Measurements from ENCODE around the gene EGLN3. TPM values are rescaled to one million over a fixed set of nuclear protein-coding genes. Genes with fewer than 3 reads are reported as not detected.

EGLN3 gene
- total and polyA plus RNA-seq, 10 of the 15 experiments (the other 5 are each of a cell fraction or from before 2014, with no cell fraction given) = 0.42 to 8.1 (median 2.0) TPM

GRCh38 chr14:33899723-33900341, 51.0 kb downstream of the EGLN3 start (continued):
- TF ChIP-seq ZBTB4 (CRISPR knock-in tag; IDR thresholded peaks at IDR 0.05) = no peak

- ChIA-PET POLR2A (interaction anchor here (0.5 to 0.6 kb wide), 2 partner anchors 14 to 30 kb away, joined by 3 read pairs; no protein-coding TSS in a partner anchor), SMC1A (ENCODE audit: uncharacterized antibody, unreplicated experiment) (interaction anchor here (0.5 kb wide), 1 partner anchor 27 kb away, joined by 3 read pairs; no protein-coding TSS in a partner anchor), RAD21 (ENCODE audit: unreplicated experiment) (no interaction called here), CTCF (no interaction called here)
- intact Hi-C loops (cut with micrococcal nuclease; ENCODE audit: unreplicated experiment) = no loop called here
- in situ Hi-C loops (cut with MboI) = no loop called here
- Histone ChIP-seq H3K27ac (ENCODE audit: control insufficient read depth, insufficient read depth) (no peak overlapping the region), H2AFZ (ENCODE audit: control insufficient read depth, low read depth, low read length) (no peak overlapping the region), H3K27me3 (replicated peaks in 1 of 2; ENCODE audit: control insufficient read depth in 2 of 2, insufficient read depth in 2 of 2, low read length in 1 of 2) (no peaks in the 10 kb centered on the region), H3K9me3 (replicated peaks; ENCODE audit: control insufficient read depth, insufficient read depth, low read length) (no peaks in the 10 kb centered on the region; the same call in 2 of the 3 replicates), H3K79me2 (ENCODE audit: control insufficient read depth, insufficient read depth, low read length) (no peaks in the 10 kb centered on the region), H3K4me2 (ENCODE audit: control insufficient read depth, insufficient read depth) (no peak overlapping the region), H3K36me3 (ENCODE audit: control insufficient read depth in 2 of 2, insufficient read depth in 2 of 2, low read length in 1 of 2) (no peaks in the 10 kb centered on the region), H3K4me3 (no peak overlapping the region), H3K9ac (ENCODE audit: control insufficient read depth, insufficient read depth, low read length) (no peak overlapping the region), H3K4me1 (ENCODE audit: control insufficient read depth, insufficient read depth, low read length) (no peaks in the 10 kb centered on the region), H4K20me1 (ENCODE audit: control insufficient read depth, insufficient read depth) (no peaks in the 10 kb centered on the region)
- WGBS (ENCODE audit: insufficient coverage, insufficient replicate concordance, low lambda C conversion rate, missing lambda C conversion rate) = 0% methylated on average over 3 of the region's 3 CpGs
- FAIRE-seq (no peak), DNase-seq (ENCODE audit: low read depth, low spot score) (no peak), ATAC-seq (no peak)
- BruUV-seq (replicated peaks) = no TSS peak
- TF ChIP-seq RBBP5 (conservative IDR thresholded peaks at IDR 0.05) = no peak
- no peak for TF ChIP-seq TCF7 (IDR thresholded peaks at IDR 0.05; ENCODE audit: borderline replicate concordance)
- no peak for TF ChIP-seq MTA3 (IDR thresholded peaks at IDR 0.05; ENCODE audit: borderline replicate concordance, low read length)
- no peak for TF ChIP-seq SREBF1 (IDR thresholded peaks at IDR 0.05; ENCODE audit: low read length)
- no peak for TF ChIP-seq SIN3A (IDR thresholded peaks at IDR 0.05; ENCODE audit: low read depth, low read length)
- TF ChIP-seq RB1 (IDR thresholded peaks at IDR 0.05; ENCODE audit: borderline replicate concordance) = no peak
- no peak for TF ChIP-seq FOS (IDR thresholded peaks at IDR 0.05; ENCODE audit: borderline replicate concordance, extremely low read depth, insufficient read length)
- no peak for TF ChIP-seq REST (IDR thresholded peaks at IDR 0.05; ENCODE audit: low read depth, low read length)
- no peak for TF ChIP-seq ESRRA (IDR thresholded peaks at IDR 0.05; ENCODE audit: low read length)
- TF ChIP-seq SKIL (IDR thresholded peaks at IDR 0.05; ENCODE audit: low read depth, poor library complexity, severe bottlenecking) = no peak
- TF ChIP-seq FOXM1 (IDR thresholded peaks at IDR 0.05; ENCODE audit: low read depth, low read length) = no peak
- TF ChIP-seq RFX5 (IDR thresholded peaks at IDR 0.05; ENCODE audit: low read depth, low read length) = no peak
- no peak for TF ChIP-seq ZNF217 (IDR thresholded peaks at IDR 0.05)
Observed at GRCh38 chr14:33897878-33898535, 52.9 kb downstream of the EGLN3 start.

Measured in GM12878 (cell line).